GM18505 (cell line): Measurements from ENCODE around the gene CLNK.

ENCODE experiments used
- ATAC-seq: cut with Tn5 transposase; IDR thresholded peaks from one replicate; pipeline ENCODE4 v1.9.1; 2021; ENCODE audit not compliant: unreplicated experiment
- POLR2A ChIP-seq: IDR thresholded peaks from 4 replicates; pipeline ENCODE4 v1.6.1; 2011; ENCODE audit warnings: borderline replicate concordance; ENCODE audit not compliant: insufficient read depth, insufficient read length; ENCODE audit errors: extremely low read depth

Gene CLNK

DNA sequence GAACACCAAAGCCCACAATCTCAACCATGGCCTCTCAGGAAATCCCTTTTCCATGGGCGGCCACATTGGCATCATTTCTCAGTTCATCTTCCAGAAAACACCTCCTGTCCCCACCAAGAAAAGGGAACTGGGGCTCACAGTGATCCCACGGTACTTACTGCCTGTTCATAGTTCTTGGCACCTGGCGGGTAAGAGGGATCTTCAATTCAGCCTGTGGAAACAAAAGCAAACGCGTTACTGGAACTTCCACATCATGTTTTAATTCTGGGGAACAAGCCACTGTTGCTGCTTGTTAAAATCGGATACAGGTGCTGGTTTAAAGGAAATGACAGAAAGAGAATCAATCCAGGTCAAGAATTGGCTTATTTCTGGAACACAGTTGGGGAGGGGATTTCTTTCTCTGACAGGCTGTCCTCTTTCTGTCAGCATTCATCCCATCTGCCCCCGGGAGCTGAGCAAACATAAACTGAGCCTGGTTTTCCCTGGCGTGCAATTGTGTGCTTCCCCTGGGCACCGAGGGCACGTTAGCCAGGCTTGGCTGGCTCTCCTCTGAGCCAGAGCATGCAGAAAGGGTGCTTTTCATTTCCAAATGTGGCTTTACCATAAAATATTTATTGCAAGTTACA lies 16.8 kb downstream of the CLNK start:
- ATAC-seq, result no peak
- no peak for TF ChIP-seq POLR2A

DNA sequence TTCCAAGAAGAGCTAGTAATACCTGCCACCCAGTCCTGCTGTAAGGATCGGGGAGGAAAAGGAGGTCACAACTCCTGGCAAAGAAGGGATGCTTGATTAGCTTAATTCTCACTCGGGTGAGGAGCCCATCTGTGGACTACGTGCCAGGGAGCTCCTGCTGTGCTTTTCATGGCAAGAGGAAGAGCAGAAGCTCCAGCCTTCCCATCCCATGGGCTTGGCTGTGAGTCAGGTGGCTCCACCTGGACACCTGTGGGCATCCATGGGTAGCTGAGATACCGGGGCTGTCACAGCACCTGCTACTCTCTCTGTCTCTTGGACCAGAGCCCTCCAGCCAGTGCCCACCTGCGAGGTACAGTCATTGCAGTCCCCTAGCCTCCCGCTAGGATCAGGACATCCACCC lies 18.0 kb downstream of the CLNK start:
- no peak for ATAC-seq
- TF ChIP-seq POLR2A, result no peak

DNA sequence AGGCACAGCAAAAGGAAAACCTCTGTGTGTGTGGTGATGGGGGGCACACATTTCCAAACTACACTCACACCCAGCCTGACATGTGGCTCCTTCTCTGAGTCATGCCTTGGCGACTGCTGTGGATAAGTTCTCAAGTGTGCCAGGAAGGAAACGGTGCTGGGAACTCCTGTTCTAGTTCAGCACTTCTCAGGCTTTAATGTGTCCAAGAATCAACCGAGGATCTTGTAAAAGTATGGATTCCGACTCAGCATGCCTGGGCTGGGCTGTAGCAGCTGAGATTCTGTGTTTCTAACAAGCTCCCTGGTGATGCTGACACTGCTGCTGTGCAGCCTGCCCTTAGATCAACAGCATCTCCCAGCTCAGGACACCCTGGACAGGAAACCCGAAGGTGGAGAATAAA lies 20.2 kb downstream of the CLNK start:
- no peak for TF ChIP-seq POLR2A
- no peak for ATAC-seq

DNA sequence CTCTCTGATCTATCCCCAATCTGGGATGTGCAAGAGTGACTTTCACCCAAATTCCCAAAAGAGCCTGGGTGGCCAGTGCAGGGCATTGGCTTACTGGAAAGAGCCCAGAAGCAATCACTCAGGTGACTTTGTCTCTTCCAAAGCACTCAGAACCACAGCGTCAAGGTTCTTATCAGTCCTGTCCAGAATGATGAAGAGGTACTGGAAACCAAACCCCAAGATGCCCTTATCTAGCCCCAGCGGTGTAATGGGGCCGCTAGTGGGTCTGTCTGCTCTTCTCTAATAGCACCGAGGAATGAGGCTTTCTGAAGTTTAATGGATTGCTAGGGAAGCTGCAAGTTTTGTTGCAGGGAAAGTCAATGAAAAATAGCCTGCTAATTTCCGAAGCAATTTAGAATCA lies 21.6 kb downstream of the CLNK start:
- no peak for TF ChIP-seq POLR2A
- ATAC-seq, result no peak

DNA sequence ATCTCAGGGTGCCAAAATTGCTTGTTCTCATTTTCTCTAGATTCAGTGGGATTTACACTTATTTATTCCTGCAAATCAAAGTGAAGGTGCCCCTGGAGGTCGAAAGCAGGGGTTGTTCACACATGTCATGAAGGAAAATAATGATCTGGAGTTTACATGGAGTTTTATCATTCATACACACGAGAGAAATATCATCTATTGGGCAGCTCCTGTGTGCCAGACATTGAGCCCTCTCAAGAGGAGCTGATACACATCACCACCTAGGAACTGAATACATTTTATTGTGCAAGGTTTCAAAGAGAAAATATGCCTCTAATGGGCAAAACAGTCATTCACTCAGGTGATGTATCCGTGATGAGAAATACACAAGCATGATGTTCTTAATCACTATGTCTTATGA lies 23.5 kb downstream of the CLNK start:
- no peak for ATAC-seq
- no peak for TF ChIP-seq POLR2A

DNA sequence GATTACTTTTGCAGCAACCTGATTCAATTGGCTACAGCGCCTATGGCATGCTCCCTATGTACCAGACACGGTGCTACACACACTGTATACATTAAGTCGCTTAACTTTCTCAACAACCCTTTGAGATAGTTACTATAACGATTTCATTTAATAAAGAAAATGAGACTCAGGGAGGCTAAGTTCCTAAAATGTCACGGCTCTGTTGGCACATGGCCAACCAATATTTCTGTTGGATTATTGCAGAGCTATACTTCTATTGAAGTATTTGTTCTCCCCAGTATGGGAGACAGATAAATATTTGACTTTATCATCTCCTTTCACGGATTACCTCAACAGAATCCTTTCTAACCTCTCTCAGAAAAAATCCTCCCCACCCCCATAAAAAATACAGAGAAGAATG lies 25.3 kb downstream of the CLNK start:
- no peak for TF ChIP-seq POLR2A
- ATAC-seq, result no peak

DNA sequence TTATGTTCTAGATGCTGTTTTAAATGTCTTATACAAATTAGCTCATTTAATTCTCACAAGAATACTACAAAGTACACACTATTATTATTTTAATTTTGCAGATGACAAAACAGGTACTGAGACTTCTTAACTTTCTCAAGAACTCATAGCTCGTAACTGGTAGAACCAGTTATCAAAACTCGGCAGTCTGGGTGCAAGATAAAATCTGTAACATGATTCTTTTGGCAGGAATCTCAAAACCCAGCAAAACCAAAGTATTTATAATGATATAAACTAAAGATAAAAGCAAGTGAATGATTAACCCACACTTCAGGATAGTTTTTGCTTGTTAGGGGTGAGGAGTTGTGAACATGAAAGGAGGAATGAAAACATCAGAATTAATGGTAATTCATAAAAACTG lies 27.6 kb downstream of the CLNK start:
- TF ChIP-seq POLR2A, result no peak
- no peak for ATAC-seq

DNA sequence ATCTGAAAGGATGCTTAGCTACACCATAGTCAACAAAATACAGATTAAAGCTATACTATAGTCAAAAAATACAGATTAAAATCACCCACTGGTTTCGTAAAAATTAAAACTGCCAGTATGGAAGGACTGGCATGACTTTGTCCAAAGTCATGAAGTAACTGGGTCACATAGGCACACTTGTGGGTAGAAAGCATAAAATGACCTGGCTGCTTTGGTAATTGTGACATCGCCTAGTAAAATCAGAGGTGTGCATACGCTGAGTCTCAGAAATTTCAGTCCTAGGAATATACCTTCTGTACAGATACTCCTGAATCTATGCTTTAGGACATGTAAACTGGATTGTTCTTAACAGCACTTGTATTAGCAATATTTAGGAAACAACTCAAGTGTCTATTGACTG lies 28.1 kb downstream of the CLNK start:
- no peak for ATAC-seq
- TF ChIP-seq POLR2A, result no peak

DNA sequence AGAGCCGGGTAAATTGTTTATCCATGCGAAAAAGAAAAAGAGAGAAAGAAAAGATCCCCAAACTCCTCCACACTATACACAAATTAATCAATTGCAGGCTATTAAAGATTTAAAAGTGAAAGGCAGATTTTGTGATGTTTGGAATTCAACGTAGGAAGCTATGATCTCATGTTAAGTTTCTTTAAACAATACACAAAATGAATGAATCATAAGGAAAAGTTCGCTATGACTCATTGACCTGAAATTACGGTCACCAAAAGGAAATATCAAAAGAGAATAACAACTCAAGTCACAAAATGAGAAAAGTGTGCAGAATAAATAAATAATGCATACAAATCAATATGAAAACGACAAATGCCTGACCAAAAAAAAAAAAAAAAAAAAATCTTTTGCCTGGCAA lies 28.6 kb downstream of the CLNK start:
- no peak for TF ChIP-seq POLR2A
- no peak for ATAC-seq

DNA sequence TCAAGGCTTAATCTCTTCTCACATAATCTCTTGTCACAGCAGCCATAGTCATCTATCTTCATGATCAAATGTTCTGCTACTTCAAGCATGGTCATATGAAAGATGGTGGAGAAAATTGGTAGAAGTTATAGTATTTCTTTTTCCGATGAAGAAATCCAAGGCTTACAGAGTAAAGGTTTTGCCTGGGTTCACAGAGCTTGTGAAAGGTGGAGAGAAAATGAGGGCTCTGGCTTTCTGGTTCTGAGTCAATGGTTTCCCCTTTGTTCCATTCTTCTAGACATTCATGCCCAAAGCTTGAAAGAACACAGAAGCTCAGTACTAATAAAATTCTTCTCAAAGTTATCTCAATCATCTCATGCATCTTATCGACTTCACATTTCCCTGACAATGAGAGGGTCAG lies 36.1 kb downstream of the CLNK start:
- TF ChIP-seq POLR2A, result no peak
- ATAC-seq, result no peak

DNA sequence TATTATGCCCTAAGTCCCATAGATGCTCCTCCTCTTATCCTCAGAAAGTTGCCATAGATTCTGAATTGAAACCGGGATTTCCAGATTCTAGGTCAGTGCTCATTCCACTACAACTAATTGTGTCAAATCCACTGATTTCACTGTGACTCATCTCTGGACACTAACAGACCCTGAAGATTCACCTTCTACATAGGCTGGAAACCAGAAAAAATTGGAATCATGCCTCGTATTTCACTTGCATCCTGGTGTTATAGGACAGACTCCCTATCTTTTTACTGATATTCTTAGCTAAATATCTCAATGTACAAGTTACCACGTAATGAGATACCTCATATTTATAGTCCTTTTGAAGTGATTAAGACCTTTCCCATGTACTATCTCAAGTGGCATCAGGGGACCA lies 36.7 kb downstream of the CLNK start:
- no peak for TF ChIP-seq POLR2A
- ATAC-seq, result no peak

DNA sequence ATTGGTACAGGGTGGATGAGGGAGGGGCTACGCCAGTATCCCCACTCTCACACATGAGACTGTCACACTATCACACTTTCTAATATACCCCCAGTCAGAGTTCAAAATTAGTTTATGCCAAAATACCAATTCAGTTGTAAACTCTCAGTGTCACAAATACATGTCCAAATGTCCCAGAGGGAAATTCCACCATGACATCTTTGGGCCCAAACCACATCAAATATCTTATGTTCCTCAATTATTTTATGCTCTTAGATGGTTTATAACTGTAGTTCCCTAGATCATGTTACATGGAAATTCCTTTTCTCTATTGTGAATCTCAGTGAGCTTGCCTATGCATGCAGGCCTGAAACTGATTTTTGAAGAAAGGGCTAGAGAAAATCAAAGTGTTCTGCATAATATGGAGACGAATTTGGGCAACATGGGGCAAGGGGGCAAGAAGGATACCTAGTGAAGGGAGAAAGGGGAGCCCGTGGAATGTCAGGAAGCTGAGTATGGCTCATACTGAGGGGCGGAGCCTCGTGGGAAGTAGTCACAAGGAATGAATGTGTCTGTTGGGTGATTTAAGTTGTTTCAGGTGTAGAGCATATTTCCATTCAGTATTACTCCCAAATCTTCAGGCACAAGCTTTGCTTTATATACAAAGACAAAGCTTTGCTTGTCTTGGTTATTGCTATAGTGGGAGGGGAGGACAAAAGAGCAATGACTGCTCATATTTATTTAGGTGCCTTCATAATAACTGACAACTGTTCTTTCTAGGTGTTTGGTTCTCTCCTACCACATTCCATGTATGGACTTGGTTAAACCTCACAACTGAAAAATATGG lies 40.8 kb downstream of the CLNK start:
- ATAC-seq, result no peak
- TF ChIP-seq POLR2A, result no peak

DNA sequence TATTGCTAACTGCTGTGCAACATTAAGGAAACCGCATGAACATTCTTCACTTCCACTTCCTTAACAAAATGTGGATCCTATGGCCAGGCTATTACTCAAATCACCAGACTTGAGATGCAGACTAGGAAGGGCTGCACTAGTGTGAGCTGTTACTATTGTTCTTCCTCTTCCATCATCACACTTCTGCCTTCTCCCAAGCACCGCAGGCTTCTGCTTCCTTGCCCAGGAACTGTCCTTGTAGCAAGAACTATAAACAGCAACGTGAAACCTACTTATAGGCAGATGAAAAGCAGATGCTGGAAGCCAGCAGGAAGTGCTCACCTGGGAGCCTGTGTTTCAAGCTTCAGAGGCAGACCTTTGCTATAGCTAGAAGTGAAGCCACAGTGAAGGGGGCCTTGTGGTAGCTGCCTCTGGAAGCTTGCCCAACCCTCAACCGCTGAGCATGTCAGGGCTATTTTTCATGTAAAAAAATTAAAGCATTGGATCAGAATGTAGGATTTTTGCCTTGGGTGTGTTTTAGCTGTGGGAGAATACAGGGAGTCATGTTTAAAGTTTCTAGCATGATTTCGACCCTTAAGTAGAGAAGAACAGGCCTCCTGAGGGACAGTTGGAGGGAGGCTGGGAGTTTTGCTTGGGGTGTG lies 43.9 kb downstream of the CLNK start:
- ATAC-seq, result no peak
- TF ChIP-seq POLR2A, result no peak

DNA sequence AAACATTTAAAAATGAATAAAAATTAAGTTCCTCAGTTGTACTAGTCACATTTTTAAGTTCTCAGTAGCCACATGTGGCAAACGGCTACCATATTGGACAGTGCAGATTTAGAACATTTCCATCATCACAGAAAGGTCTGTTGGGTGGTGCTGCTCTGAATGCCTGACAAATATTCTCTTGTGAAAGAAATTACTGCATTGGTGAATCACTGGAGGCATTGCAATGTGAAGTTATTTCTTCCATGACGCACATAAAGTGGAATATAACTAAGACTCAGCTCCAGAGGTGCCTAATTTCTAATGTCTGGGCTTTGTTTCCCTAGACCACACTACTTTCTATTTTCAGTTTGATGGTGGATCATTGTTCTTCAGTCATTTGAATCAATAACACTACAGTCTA lies 44.9 kb downstream of the CLNK start:
- ATAC-seq, result no peak
- TF ChIP-seq POLR2A, result no peak

DNA sequence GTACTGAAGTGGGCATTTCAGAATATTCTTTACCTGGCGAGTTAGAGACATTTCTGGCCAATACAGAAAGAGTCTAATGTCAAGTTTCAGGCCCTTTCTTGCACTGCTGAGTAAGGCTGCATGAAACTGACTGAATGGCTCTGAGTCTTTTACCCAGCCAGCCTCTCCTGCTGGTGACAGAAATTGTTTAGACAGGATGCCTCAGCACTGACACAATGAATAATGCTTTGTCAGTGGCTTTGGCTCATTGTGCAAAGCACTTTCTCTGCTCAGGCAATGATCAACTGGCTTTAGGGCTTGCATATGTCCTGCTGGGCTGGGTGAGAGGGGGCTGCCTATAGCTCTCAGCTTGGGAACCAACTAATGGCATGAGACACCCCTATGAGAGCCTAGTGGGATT lies 45.5 kb downstream of the CLNK start:
- no peak for TF ChIP-seq POLR2A
- ATAC-seq, result no peak

DNA sequence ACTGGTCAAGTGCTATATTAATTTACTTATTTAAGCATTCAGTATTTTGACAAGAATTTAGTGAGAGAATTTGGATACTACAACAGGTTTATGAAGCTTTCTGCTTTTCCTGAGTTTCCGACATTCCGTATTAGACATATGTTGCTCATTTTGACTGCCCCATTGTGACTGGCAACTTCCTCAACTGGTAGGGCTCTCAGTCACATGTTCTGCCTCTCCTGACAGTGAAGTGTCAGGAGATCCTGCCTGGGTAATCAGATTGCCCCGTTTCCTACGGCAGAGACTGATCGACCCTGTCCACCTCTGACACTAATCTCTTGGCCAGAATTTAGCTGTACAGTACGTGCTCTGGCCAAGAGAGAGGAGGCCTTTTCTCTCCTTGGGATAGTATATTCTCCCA lies 49.5 kb downstream of the CLNK start:
- no peak for TF ChIP-seq POLR2A
- ATAC-seq, result no peak
